HCT116 (cell line): ENCODE results near the gene BTBD10. TPM values are rescaled to one million over a fixed set of nuclear protein-coding genes. Genes with fewer than 3 reads are reported as not detected.

Source experiments
- ATAC-seq: fragments of 200-7000 bp; cut with Tn5 transposase; 2 replicates; pipeline ENCODE4 v1.9.1; 2020; ENCODE audit warnings: mild to moderate bottlenecking, moderate library complexity
- BruUV-seq: library from RNA; stranded (reverse); fragments of 400-500 nt; replicated peaks from 2 replicates; lab custom pipeline; 2021; lab: Mats Ljungman, UMichigan
- CTCF ChIA-PET: fragments of 300-600 bp; sonication (Branson Sonifier 250); formaldehyde crosslinking; loops from one replicate; lab custom pipeline; 2021; ENCODE audit warnings: antibody characterized with exemption; lab: Charles Lee
- POLR2A ChIA-PET: fragments of 300-600, 350-600 bp; sonication (Branson Sonifier 250); formaldehyde crosslinking; loops from one replicate; lab custom pipeline; 2021; ENCODE audit warnings: antibody characterized with exemption; lab: Charles Lee
- RAD21 ChIA-PET, 2 experiments: fragments of 300-600 bp; sonication (Branson Sonifier 250); formaldehyde crosslinking; loops; one replicate each; lab custom pipeline; 2023; ENCODE audit warnings: low total read pairs in 2 of 2; ENCODE audit not compliant: uncharacterized antibody in 2 of 2, unreplicated experiment in 2 of 2, low non-redundant PET in 1 of 2; lab: Charles Lee
- DNase-seq: peaks from one replicate; pipeline ENCODE4 v3.0.0-alpha.2; 2010; ENCODE audit warnings: low read depth, low spot score
- H2AFZ ChIP-seq: fragments of 200-600 bp; shearing (Covaris generic), sonication (generic); 2 replicates; pipeline ENCODE4 v1.6.1; 2017; ENCODE audit warnings: low read depth, mixed run types, mixed read lengths, antibody characterized with exemption, low read length; ENCODE audit not compliant: poor library complexity, severe bottlenecking
- H3K27ac ChIP-seq: 2 replicates; pipeline ENCODE4 v1.5.1; 2012; ENCODE audit warnings: low read depth, low read length
- H3K27me3 ChIP-seq: fragments of 200-600 bp; sonication (generic); 2 replicates; pipeline ENCODE4 v1.6.1; 2016; ENCODE audit warnings: mixed run types, low read length, mixed read lengths; ENCODE audit not compliant: insufficient read depth
- H3K36me3 ChIP-seq, 2 experiments: fragments of 200-500 bp in 1 of 2; fragments of 200-600 bp in 1 of 2; sonication (Bioruptor generic) in 1 of 2; sonication (generic) in 1 of 2; 2 replicates each; pipeline versions ENCODE4 v1.5.1 to v1.6.1; 2014 to 2016; ENCODE audit warnings: low read length in 2 of 2, inconsistent platforms in 1 of 2, mixed read lengths in 1 of 2, mixed run types in 1 of 2; ENCODE audit not compliant: insufficient read depth in 2 of 2, control insufficient read depth in 1 of 2
- H3K4me1 ChIP-seq, 2 experiments: fragments of 200-600 bp in 1 of 2; sonication (generic) in 1 of 2; 2 replicates each; pipeline versions ENCODE4 v1.5.1 to v1.6.1; 2012 to 2017; ENCODE audit warnings: low read length in 2 of 2, inconsistent platforms in 1 of 2, mild to moderate bottlenecking in 1 of 2, mixed read lengths in 1 of 2, mixed run types in 1 of 2, moderate library complexity in 1 of 2; ENCODE audit not compliant: insufficient read depth in 2 of 2, control insufficient read depth in 1 of 2
- H3K4me2 ChIP-seq: fragments of 200-600 bp; sonication (generic); 2 replicates; pipeline ENCODE4 v1.6.1; 2017; ENCODE audit warnings: mixed run types, low read length, mixed read lengths
- H3K4me3 ChIP-seq, 2 experiments: fragments of 200-600 bp in 1 of 2; sonication (generic) in 1 of 2; replicated peaks in 1 of 2; 2 replicates each; pipeline ENCODE4 v1.5.1; 2011 to 2016; ENCODE audit warnings: low read length in 2 of 2, control low read depth in 1 of 2, low read depth in 1 of 2, mild to moderate bottlenecking in 1 of 2, mixed read lengths in 1 of 2, mixed run types in 1 of 2
- H3K79me2 ChIP-seq: fragments of 200-600 bp; sonication (generic); 2 replicates; pipeline ENCODE4 v1.6.1; 2017; ENCODE audit warnings: mild to moderate bottlenecking, mixed run types, low read length, moderate library complexity, mixed read lengths; ENCODE audit not compliant: insufficient read depth
- H3K9ac ChIP-seq: fragments of 200-600 bp; sonication (generic); 2 replicates; pipeline ENCODE4 v1.6.1; 2016; ENCODE audit warnings: low read length, mixed read lengths
- H3K9me2 ChIP-seq: fragments of 200-600 bp; sonication (generic), shearing (Covaris generic); 2 replicates; pipeline ENCODE4 v1.6.1; 2017; ENCODE audit warnings: mixed run types, mild to moderate bottlenecking, moderate library complexity; ENCODE audit not compliant: insufficient read depth
- H3K9me3 ChIP-seq, 2 experiments: fragments of 200-500 bp in 1 of 2; fragments of 200-600 bp in 1 of 2; sonication (Bioruptor generic) in 1 of 2; sonication (generic) in 1 of 2; 2 replicates each; pipeline ENCODE4 v1.6.1; 2014 to 2017; ENCODE audit warnings: low read length in 2 of 2, mixed read lengths in 2 of 2, inconsistent platforms in 1 of 2, low read depth in 1 of 2, mild to moderate bottlenecking in 1 of 2, mixed run types in 1 of 2, moderate library complexity in 1 of 2; ENCODE audit not compliant: control insufficient read depth in 1 of 2, insufficient read depth in 1 of 2
- H4K20me1 ChIP-seq: fragments of 200-600 bp; sonication (generic), shearing (Covaris generic); 2 replicates; pipeline ENCODE4 v1.6.1; 2017; ENCODE audit warnings: mixed run types, mild to moderate bottlenecking, moderate library complexity; ENCODE audit not compliant: insufficient read depth
- CBX3 ChIP-seq: IDR thresholded peaks from 2 replicates; pipeline ENCODE4 v1.6.1; 2012; ENCODE audit warnings: low read depth
- CEBPB ChIP-seq: IDR thresholded peaks from 2 replicates; pipeline ENCODE4 v1.6.1; 2012; ENCODE audit warnings: low read depth
- EGR1 ChIP-seq: IDR thresholded peaks from 2 replicates; pipeline ENCODE4 v1.6.1; 2012; ENCODE audit warnings: low read depth
- ELF1 ChIP-seq: IDR thresholded peaks from 2 replicates; pipeline ENCODE4 v1.6.1; 2012; ENCODE audit warnings: low read depth, borderline replicate concordance
- EZH2 ChIP-seq: fragments of 200-600 bp; sonication (generic); IDR thresholded peaks from 2 replicates; pipeline ENCODE4 v1.6.1; 2017; ENCODE audit warnings: antibody characterized with exemption, mixed run types
- EZH2phosphoT487 ChIP-seq: fragments of 200-600 bp; IDR thresholded peaks from 2 replicates; pipeline ENCODE4 v1.6.1; 2018; ENCODE audit warnings: antibody characterized with exemption, borderline replicate concordance
- FOSL1 ChIP-seq: IDR thresholded peaks from 2 replicates; pipeline ENCODE4 v1.6.1; 2012; ENCODE audit warnings: low read depth
- JUND ChIP-seq: IDR thresholded peaks from 2 replicates; pipeline ENCODE4 v1.6.1; 2012
- POLR2A ChIP-seq: IDR thresholded peaks from 2 replicates; pipeline ENCODE4 v1.7.0; 2011; ENCODE audit warnings: borderline replicate concordance; ENCODE audit not compliant: insufficient read depth, insufficient read length; ENCODE audit errors: extremely low read depth
- POLR2AphosphoS5 ChIP-seq: IDR thresholded peaks from 2 replicates; pipeline ENCODE4 v1.6.1; 2011; ENCODE audit warnings: mild to moderate bottlenecking, low read depth, low read length, moderate library complexity
- SIN3A ChIP-seq: IDR thresholded peaks from 2 replicates; pipeline ENCODE4 v1.6.1; 2012; ENCODE audit warnings: low read depth
- SP1 ChIP-seq: IDR thresholded peaks from 2 replicates; pipeline ENCODE4 v1.6.1; 2012; ENCODE audit warnings: low read depth
- SRF ChIP-seq: IDR thresholded peaks from 2 replicates; pipeline ENCODE4 v1.6.1; 2012; ENCODE audit warnings: low read depth
- TCF7L2 ChIP-seq: IDR thresholded peaks from 2 replicates; pipeline ENCODE4 v1.7.0; 2011; ENCODE audit warnings: borderline replicate concordance, inconsistent platforms; ENCODE audit not compliant: insufficient read depth, insufficient read length; ENCODE audit errors: extremely low read depth
- ZFX ChIP-seq: fragments of 450-650 bp; IDR thresholded peaks from 2 replicates; pipeline ENCODE4 v1.6.1; 2017
- ZNF274 ChIP-seq: fragments of 200-500 bp; sonication (Bioruptor generic); IDR thresholded peaks from 2 replicates; pipeline ENCODE4 v1.6.1; 2014; ENCODE audit warnings: mild to moderate bottlenecking, low read depth, low read length, inconsistent platforms
- intact Hi-C: fragments of 100-400 bp; cut with micrococcal nuclease; formaldehyde crosslinking; loops from 2 replicates; pipeline ENCODE4 v1.10.0; 2022
- total RNA-seq: library from RNA; stranded (reverse); gene quantifications from one replicate; pipeline ENCODE4 v1.2.1, GENCODE V29; 2021; ENCODE audit not compliant: unreplicated experiment
- TF ChIP-seq, protein P1 (sequence below), 3 experiments: fragments of 200-600 bp in 1 of 3; sonication (generic) in 1 of 3; IDR thresholded peaks in 2 of 3; conservative IDR thresholded peaks in 1 of 3; 2 replicates each; pipeline ENCODE4 v1.5.1; 2012 to 2017; ENCODE audit warnings: low read depth in 2 of 3, low read length in 2 of 3, antibody characterized with exemption in 1 of 3, borderline replicate concordance in 1 of 3, control low read depth in 1 of 3, mild to moderate bottlenecking in 1 of 3, mixed read lengths in 1 of 3, mixed run types in 1 of 3, moderate library complexity in 1 of 3; ENCODE audit not compliant: insufficient read depth in 1 of 3
- TF ChIP-seq, protein P2 (sequence below): IDR thresholded peaks from 2 replicates; pipeline ENCODE4 v1.6.1; 2012
- TF ChIP-seq, protein P3 (sequence below): IDR thresholded peaks from 2 replicates; pipeline ENCODE4 v1.6.1; 2012
- TF ChIP-seq, protein P4 (sequence below): IDR thresholded peaks from 2 replicates; pipeline ENCODE4 v1.6.1; 2011; ENCODE audit warnings: mild to moderate bottlenecking, low read length, moderate library complexity; ENCODE audit not compliant: insufficient replicate concordance; ENCODE audit errors: extremely low read depth

BTBD10 gene
- total RNA-seq, 1 experiment from 2014 or later = 17.0 TPM

DNA sequence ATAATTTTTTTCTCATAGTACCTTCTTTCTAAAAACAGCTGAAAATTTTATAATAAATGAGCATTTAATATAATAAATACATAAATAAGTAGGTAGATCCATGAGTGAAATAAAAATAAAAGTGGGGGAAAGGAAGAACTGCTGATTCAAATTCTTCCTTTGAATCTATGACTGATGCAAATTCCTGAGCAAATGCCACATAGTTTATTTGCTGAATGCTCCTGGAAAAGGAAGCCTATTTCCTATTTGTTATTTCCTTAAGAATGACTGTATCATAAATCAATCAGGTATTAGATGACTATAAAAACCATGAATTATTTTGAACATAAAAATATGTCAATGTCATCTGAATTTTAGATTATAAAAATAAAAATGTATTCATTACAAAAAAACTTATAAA lies 16.6 kb downstream of the BTBD10 start:
- no peak for ATAC-seq
- Histone ChIP-seq H3K9ac (no peak overlapping the region), H3K4me3 (no peak overlapping the region), H3K4me1 (no peaks in the 10 kb centered on the region), H3K79me2 (0 out of 2 replicates have a peak, but pooled peaks cover 18% of the 10 kb centered on the region), H3K27me3 (no peaks in the 10 kb centered on the region), H3K27ac (no peak overlapping the region), H3K4me2 (no peak overlapping the region), H4K20me1 (no peaks in the 10 kb centered on the region), H3K36me3 (no peaks in the 10 kb centered on the region), H3K9me2 (no peaks in the 10 kb centered on the region), H2AFZ (no peak overlapping the region), H3K9me3 (no peaks in the 10 kb centered on the region)
- TF ChIP-seq SRF (no peak), POLR2A (no peak), CEBPB (no peak), POLR2AphosphoS5 (no peak), JUND (no peak), CBX3 (no peak), EZH2 (no peak), ZFX (no peak), ZNF274 (no peak), FOSL1 (no peak), SP1 (no peak), EGR1 (no peak), TCF7L2 (no peak), SIN3A (no peak), EZH2phosphoT487 (no peak), ELF1 (no peak)
- TF ChIP-seq, protein P1, sequence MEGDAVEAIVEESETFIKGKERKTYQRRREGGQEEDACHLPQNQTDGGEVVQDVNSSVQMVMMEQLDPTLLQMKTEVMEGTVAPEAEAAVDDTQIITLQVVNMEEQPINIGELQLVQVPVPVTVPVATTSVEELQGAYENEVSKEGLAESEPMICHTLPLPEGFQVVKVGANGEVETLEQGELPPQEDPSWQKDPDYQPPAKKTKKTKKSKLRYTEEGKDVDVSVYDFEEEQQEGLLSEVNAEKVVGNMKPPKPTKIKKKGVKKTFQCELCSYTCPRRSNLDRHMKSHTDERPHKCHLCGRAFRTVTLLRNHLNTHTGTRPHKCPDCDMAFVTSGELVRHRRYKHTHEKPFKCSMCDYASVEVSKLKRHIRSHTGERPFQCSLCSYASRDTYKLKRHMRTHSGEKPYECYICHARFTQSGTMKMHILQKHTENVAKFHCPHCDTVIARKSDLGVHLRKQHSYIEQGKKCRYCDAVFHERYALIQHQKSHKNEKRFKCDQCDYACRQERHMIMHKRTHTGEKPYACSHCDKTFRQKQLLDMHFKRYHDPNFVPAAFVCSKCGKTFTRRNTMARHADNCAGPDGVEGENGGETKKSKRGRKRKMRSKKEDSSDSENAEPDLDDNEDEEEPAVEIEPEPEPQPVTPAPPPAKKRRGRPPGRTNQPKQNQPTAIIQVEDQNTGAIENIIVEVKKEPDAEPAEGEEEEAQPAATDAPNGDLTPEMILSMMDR (IDR thresholded peaks at IDR 0.05 in 2 of 3, conservative IDR thresholded peaks at IDR 0.05 in 1 of 3; ENCODE audit: borderline replicate concordance in 1 of 3, insufficient read depth in 1 of 3, low read depth in 2 of 3, low read length in 2 of 3) = no peak
- TF ChIP-seq, protein P2, sequence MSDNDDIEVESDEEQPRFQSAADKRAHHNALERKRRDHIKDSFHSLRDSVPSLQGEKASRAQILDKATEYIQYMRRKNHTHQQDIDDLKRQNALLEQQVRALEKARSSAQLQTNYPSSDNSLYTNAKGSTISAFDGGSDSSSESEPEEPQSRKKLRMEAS = no peak
- TF ChIP-seq, protein P3, sequence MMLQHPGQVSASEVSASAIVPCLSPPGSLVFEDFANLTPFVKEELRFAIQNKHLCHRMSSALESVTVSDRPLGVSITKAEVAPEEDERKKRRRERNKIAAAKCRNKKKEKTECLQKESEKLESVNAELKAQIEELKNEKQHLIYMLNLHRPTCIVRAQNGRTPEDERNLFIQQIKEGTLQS = no peak
- TF ChIP-seq, protein P4, sequence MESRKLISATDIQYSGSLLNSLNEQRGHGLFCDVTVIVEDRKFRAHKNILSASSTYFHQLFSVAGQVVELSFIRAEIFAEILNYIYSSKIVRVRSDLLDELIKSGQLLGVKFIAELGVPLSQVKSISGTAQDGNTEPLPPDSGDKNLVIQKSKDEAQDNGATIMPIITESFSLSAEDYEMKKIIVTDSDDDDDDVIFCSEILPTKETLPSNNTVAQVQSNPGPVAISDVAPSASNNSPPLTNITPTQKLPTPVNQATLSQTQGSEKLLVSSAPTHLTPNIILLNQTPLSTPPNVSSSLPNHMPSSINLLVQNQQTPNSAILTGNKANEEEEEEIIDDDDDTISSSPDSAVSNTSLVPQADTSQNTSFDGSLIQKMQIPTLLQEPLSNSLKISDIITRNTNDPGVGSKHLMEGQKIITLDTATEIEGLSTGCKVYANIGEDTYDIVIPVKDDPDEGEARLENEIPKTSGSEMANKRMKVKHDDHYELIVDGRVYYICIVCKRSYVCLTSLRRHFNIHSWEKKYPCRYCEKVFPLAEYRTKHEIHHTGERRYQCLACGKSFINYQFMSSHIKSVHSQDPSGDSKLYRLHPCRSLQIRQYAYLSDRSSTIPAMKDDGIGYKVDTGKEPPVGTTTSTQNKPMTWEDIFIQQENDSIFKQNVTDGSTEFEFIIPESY = no peak
- intact Hi-C loops = no loop called here
- no peak for DNase-seq
- no TSS peak for BruUV-seq
- ChIA-PET POLR2A (no interaction called here), RAD21 (no interaction called here), CTCF (no interaction called here)
